ENCODE measurements around the gene EPG5.

EPG5 gene

GRCh38 chr18:45805551-45805950, 161.6 kb downstream of the EPG5 start:
- H3K27me3 ChIP-seq (replicated peaks; ENCODE audit: control insufficient read depth, insufficient read depth, low read length), result no peaks in the 10 kb centered on the region
- no peak for DNase-seq (ENCODE audit: extremely low read depth, insufficient read length)
- H3K36me3 ChIP-seq (ENCODE audit: control insufficient read depth, insufficient read depth, low read length), result no peaks in the 10 kb centered on the region
- no peak for TF ChIP-seq CTCF (IDR thresholded peaks at IDR 0.05; ENCODE audit: insufficient read depth, low read length, poor library complexity, severe bottlenecking)
- H3K4me3 ChIP-seq (replicated peaks; ENCODE audit: low read depth, low read length), result no peak overlapping the region

- H3K27me3 ChIP-seq (replicated peaks; ENCODE audit: control insufficient read depth, insufficient read depth, low read length), result no peaks in the 10 kb centered on the region
- no peak for TF ChIP-seq CTCF (IDR thresholded peaks at IDR 0.05; ENCODE audit: insufficient read depth, low read length, poor library complexity, severe bottlenecking)
- no peaks in the 10 kb centered on the region for H3K36me3 ChIP-seq (ENCODE audit: control insufficient read depth, insufficient read depth, low read length)
- no peak overlapping the region for H3K4me3 ChIP-seq (replicated peaks; ENCODE audit: low read depth, low read length)
- DNase-seq (ENCODE audit: extremely low read depth, insufficient read length), result no peak
Observed at GRCh38 chr18:45802814-45803492, 164.2 kb downstream of the EPG5 start.

- no peaks in the 10 kb centered on the region for H3K27me3 ChIP-seq (replicated peaks; ENCODE audit: control insufficient read depth, insufficient read depth, low read length)
- no peak for TF ChIP-seq CTCF (IDR thresholded peaks at IDR 0.05; ENCODE audit: insufficient read depth, low read length, poor library complexity, severe bottlenecking)
- H3K4me3 ChIP-seq (replicated peaks; ENCODE audit: low read depth, low read length), result no peak overlapping the region
- no peaks in the 10 kb centered on the region for H3K36me3 ChIP-seq (ENCODE audit: control insufficient read depth, insufficient read depth, low read length)
- DNase-seq (ENCODE audit: extremely low read depth, insufficient read length), result no peak
Observed at GRCh38 chr18:45801416-45802004, 165.6 kb downstream of the EPG5 start.
